ENCODE measurements around the gene IQCC.

DNA sequence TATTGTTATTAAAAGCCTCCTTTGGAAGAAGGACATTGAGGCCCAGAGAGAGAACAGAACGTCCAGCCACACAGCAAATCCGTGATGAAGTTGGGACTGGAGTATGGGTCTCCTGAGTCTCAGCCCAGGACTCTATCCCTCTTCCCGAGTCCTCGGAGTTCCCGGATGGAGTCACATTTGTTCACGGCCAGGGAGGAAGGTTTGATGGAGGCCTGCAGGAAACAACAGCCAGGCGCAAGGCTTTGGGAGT lies 26.4 kb upstream of the IQCC start:
- TF ChIP-seq POLR2A (IDR thresholded peaks at IDR 0.05; ENCODE audit: low read length) (no peak), GATA1 (IDR thresholded peaks at IDR 0.05; ENCODE audit: low read depth, low read length) (no peak)

All from erythroblast (primary cell).